Choroid plexus epithelial cell (primary cell): ENCODE data around the gene WARS2.
"Not testable (repeated sequence)": the region's sequence is repeated elsewhere in the genome, so short reads cannot be mapped to it uniquely, and the experiment has no call there.

Experiments
- DNase-seq: peaks from one replicate; pipeline ENCODE4 v3.0.0-alpha.2; 2010; ENCODE audit warnings: low read depth
- H3K4me3 ChIP-seq: 2 replicates; pipeline ENCODE4 v1.5.1; 2011; ENCODE audit warnings: low read depth, mild to moderate bottlenecking, control low read depth, low read length, moderate library complexity
- CTCF ChIP-seq: conservative IDR thresholded peaks from 2 replicates; pipeline ENCODE4 v1.5.1; 2011; ENCODE audit warnings: low read depth, mild to moderate bottlenecking, control low read depth, inconsistent platforms, low read length, moderate library complexity

Gene WARS2

GRCh38 chr1:119163396-119163795 is 22.9 kb upstream of the WARS2 start:
- DNase-seq = no peak
- no peak for TF ChIP-seq CTCF
- no peak overlapping the region for H3K4me3 ChIP-seq

- no peak overlapping the region for H3K4me3 ChIP-seq
- no peak for TF ChIP-seq CTCF
- peak; percentile 91 for DNase-seq
Measured at GRCh38 chr1:119160866-119161265, 20.4 kb upstream of the WARS2 start.

- no peak overlapping the region for H3K4me3 ChIP-seq
- no peak for TF ChIP-seq CTCF
- DNase-seq = no peak
Measured at GRCh38 chr1:119160409-119160808, 20.0 kb upstream of the WARS2 start.

- H3K4me3 ChIP-seq = no peak overlapping the region
- no peak for TF ChIP-seq CTCF
- no peak for DNase-seq
Measured at GRCh38 chr1:119159966-119160365, 19.5 kb upstream of the WARS2 start.

GRCh38 chr1:119159111-119159510 is 18.7 kb upstream of the WARS2 start:
- no peak for TF ChIP-seq CTCF
- H3K4me3 ChIP-seq = no peak overlapping the region
- peak; percentile 16 for DNase-seq

- H3K4me3 ChIP-seq, DNase-seq: not testable (repeated sequence)
Measured at GRCh38 chr1:119156761-119157160, 16.3 kb upstream of the WARS2 start.

GRCh38 chr1:119155069-119155468 is 14.6 kb upstream of the WARS2 start:
- H3K4me3 ChIP-seq, DNase-seq: not testable (repeated sequence)

- no peak for TF ChIP-seq CTCF
- no peak overlapping the region for H3K4me3 ChIP-seq
- no peak for DNase-seq
Measured at GRCh38 chr1:119150150-119150549, 9.7 kb upstream of the WARS2 start.
